HG03280 (cell line): Measurements from ENCODE around the gene XXYLT1.

ENCODE experiments used
- ATAC-seq: cut with Tn5 transposase; IDR thresholded peaks from one replicate; pipeline ENCODE4 v1.9.1; 2021; ENCODE audit warnings: mild to moderate bottlenecking, moderate library complexity; ENCODE audit not compliant: unreplicated experiment

XXYLT1 gene

GRCh38 chr3:195172896-195173295 lies 98.1 kb downstream of the XXYLT1 start:
- ATAC-seq, result no peak

DNA sequence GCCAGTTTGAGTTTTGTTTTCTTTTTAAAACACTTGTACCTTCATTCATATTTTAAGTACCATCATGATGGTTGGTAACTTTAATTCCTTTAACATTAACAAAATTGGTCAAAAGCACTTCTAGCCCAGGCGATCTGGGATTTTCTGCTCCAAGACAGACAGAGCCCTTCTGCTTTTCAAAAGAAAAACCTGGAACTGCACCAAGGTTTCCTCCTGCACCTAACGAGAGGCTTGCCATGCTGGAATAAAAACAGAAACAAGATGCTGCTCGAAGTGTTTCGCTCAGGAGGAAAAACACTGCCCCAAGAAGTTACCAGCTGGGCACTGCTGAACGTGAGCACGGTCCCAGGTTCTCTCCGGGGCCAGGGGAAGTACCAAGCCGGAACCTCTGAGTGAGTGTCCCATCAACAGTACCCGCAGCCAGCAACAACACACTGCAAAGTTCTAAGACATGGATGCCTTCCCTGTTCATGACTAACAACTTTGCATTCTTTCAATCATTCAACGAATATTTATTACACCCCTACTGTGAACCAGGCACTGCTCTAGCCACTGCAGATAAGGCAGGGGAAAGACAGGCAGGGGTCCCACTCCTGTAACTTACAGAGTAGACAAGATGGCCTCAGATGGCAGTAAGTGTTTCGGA lies 98.8 kb downstream of the XXYLT1 start:
- ATAC-seq, result no peak

- ATAC-seq, result no peak
These were observed 99.7 kb downstream of the XXYLT1 start for GRCh38 chr3:195171093-195171873.

- no peak for ATAC-seq
These were observed 100.5 kb downstream of the XXYLT1 start for GRCh38 chr3:195170496-195170895.

DNA sequence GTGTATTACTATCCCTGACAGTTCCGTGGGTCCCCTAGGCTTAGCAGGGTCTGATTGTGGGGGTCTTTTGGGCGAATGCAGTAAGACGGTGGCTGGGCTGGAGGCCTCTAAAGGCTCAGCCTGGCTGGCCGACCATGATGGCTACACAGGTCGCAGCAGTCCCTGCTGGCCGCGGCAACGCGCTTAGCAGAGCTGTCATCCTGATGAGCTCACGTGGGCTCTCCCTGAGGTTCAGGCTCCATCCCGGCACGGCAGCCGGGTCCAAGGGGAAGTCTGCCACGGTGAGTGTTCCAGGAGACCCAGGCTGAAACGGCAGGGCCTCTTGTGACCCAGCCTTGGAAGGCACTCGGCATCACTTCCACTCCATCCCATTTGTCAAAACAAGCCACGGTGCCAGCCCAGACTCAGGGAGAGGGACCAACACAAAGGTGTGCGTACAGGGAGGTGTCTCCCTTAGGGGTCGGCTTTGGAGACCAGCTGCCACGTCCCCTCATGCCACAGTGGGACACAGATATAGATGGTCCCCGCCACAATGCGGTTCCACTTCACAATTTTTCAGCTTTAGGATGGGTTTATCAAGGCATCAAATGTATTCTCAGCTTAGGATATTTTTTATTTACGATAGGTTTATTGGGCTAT lies 101.8 kb downstream of the XXYLT1 start:
- no peak for ATAC-seq

GRCh38 chr3:195168009-195168762 lies 102.8 kb downstream of the XXYLT1 start:
- ATAC-seq, result no peak

- no peak for ATAC-seq
These were observed 105.2 kb downstream of the XXYLT1 start for GRCh38 chr3:195165790-195166189.

DNA sequence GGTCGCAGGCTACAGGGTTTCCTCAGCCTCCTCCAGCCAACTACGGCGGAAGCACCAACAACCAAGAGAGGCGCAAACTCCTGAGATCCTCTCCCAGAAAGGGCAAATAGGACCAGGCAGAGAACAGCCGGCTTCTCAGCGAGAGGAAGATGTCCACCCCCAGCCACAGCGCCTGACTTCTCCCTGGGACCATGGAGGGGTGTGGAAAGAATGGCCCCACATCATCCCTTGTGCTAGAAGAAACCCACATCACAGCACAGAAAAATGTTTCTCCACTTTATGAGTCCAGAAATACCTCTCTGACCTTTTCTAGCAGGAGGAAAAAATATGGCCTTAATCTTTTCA lies 105.7 kb downstream of the XXYLT1 start:
- ATAC-seq, result no peak

- ATAC-seq, result no peak
These were observed 106.2 kb downstream of the XXYLT1 start for GRCh38 chr3:195164573-195165264.

DNA sequence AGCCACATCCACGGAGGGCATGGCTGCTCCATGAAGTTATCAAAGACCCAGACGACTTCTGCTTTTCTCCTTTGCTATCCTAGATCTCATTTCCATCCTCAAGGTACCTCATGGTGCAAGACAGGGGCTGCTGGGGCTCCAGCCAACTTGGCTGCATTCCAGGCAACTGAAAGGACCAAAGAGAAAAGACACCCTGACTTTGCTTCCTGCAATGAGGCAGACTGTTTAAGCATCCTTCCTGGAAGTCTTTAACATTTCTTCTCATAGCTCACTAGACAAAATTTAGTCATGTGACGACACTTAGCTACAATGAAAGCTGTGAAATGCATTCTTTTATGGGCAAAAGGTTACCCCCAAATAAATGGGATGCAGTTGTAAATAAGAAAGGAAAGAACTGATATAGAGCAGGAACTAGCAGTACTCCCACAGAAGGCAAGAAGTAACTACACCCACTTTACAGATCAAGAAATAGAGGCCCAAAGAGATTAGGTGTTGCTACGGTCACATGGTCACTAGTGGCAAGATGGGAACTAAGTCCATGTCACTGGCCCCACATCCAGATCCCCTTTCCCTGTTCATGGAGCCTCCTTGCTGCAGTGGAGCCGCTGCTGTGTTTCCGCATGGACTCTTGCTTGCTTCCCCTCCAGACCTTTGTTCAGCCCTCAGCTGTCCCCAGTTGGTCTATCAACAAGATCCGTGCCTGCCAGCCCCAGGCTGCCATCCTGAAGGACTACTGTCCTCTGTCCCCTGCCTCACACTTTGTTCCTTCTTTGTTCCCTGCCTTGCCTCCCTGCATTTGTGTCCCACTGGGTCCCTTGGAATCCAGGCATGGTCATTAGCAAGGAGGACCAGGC lies 107.0 kb downstream of the XXYLT1 start:
- ATAC-seq, result no peak

GRCh38 chr3:195162816-195163215 lies 108.1 kb downstream of the XXYLT1 start:
- no peak for ATAC-seq

DNA sequence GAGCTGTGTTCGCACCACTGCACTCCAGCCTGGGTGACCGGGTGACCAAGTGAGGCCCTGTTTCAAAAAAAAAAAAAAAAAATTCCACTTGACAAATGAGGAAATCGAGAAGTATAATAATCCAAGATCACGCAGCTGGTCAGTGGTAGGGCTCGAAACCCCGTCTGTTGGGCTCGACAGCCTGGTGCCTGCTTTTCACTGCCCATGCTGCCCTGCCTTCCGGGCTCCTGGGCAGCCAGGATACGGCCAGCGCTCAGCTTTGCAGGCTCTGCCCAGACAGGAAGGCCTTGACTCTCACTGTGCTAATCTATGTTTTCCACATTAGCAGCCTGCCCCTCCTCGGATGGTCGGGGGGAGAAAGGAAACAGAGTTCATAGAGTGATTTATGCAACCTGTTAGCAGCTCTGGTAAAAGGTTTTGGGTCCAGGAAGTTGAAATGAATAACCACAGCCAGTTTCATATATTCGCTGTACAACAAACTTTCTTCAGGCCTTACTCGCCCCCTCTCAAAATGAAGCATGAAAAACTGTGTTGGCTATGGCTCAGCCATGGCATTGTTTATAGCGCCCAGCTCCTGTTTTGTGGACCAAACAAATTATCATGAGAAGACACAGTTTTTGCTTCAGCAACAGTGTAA lies 108.8 kb downstream of the XXYLT1 start:
- peak; percentile 45 for ATAC-seq

GRCh38 chr3:195160908-195161434 lies 110.0 kb downstream of the XXYLT1 start:
- ATAC-seq, result no peak

DNA sequence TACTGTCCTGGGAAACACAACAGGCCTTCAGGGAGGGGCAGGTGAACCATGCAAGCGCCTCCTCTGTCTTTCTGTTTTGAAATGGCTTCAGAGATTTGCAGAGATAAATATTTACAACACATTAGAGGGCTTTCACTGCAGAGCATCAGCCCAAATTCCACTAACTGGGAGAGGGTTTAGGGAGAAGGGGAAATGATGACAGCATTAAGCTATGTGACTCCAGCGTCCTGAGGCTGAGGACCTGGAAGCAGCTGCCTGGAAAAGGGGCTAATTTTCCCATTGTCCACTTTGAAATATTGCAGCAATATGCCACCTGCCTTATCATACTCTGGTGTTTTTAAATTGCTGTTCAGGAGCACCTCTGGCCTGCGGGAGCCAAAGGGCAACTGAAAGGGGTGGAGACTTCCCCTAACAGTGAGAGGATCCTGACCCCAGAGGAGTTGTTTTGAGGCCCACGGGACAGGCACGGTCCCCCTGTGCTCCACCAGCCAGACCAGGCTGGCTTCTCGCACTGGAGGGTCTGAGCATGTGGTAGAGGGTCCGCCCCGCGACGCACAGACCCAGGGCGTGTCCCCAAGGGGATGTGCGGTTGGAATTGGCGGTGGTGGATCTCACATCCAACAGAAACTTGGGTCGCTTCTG lies 110.6 kb downstream of the XXYLT1 start:
- ATAC-seq, result no peak

DNA sequence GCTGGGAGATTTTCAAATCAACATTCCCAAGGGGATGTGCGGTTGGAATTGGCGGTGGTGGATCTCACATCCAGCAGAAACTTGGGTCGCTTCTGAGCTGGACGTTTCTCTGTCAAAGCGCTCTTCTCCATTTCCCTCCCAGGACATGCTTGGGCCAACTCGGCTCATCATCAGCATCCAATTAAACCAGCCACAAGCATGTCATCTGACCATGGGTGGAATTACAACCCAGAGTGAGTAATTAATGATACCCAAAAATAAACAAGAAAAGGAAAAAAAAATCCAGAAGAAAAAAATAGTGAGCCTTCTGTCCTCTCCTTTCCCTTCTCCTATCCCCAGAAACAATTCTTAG lies 111.2 kb downstream of the XXYLT1 start:
- ATAC-seq, result no peak

- no peak for ATAC-seq
These were observed 111.7 kb downstream of the XXYLT1 start for GRCh38 chr3:195159117-195159813.

GRCh38 chr3:195156286-195156890 lies 114.6 kb downstream of the XXYLT1 start:
- ATAC-seq, result no peak
